Loucy (cell line): ENCODE data around the gene GSS.

Source experiments
- EZH2phosphoT487 ChIP-seq: fragments of 200-600 bp; IDR thresholded peaks from 2 replicates; pipeline ENCODE4 v1.6.1; 2018; ENCODE audit warnings: antibody characterized with exemption, mild to moderate bottlenecking, moderate library complexity, borderline replicate concordance
- TF ChIP-seq, protein P1 (sequence below): fragments of 200-600 bp; sonication (generic); conservative IDR thresholded peaks from 2 replicates; pipeline ENCODE4 v1.5.1; 2014; ENCODE audit warnings: mild to moderate bottlenecking, antibody characterized with exemption, low read length

DNA sequence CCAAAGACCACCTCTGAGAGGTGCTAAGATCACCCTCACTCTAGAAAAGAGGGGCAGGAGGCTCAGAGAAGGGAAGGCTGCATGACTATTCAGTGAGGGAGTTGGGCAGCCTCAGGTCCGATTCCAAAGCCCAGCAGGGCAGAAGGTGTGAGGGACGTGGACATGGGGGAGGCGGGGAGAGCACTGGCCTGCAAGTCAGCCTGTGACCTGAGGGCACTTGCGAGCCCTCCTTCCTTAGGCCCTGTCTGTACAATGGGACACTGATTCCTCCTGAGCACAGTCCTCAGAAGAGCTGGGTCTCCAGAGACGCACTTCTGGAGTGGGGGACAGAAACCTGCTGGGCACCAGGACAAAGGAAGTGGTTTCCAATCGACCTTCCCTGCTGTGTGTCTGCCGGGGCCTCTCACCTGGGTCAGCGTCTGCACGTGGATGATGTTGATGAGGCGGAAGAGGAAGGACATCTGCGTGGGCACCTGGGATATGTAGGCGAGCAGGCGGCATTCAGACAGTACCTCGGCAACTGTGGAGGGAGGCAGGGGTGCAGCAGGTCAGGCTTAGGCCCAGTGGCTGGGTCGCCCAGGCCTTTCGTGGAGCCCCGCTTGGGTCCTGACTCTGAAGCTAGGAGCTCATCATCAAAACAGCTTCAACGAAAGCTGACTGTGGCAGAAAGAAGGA lies 48.6 kb upstream of the GSS start:
- TF ChIP-seq, protein P1, sequence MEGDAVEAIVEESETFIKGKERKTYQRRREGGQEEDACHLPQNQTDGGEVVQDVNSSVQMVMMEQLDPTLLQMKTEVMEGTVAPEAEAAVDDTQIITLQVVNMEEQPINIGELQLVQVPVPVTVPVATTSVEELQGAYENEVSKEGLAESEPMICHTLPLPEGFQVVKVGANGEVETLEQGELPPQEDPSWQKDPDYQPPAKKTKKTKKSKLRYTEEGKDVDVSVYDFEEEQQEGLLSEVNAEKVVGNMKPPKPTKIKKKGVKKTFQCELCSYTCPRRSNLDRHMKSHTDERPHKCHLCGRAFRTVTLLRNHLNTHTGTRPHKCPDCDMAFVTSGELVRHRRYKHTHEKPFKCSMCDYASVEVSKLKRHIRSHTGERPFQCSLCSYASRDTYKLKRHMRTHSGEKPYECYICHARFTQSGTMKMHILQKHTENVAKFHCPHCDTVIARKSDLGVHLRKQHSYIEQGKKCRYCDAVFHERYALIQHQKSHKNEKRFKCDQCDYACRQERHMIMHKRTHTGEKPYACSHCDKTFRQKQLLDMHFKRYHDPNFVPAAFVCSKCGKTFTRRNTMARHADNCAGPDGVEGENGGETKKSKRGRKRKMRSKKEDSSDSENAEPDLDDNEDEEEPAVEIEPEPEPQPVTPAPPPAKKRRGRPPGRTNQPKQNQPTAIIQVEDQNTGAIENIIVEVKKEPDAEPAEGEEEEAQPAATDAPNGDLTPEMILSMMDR: no peak
- TF ChIP-seq EZH2phosphoT487: no peak
